ENCODE measurements around the gene THSD4.

DNA sequence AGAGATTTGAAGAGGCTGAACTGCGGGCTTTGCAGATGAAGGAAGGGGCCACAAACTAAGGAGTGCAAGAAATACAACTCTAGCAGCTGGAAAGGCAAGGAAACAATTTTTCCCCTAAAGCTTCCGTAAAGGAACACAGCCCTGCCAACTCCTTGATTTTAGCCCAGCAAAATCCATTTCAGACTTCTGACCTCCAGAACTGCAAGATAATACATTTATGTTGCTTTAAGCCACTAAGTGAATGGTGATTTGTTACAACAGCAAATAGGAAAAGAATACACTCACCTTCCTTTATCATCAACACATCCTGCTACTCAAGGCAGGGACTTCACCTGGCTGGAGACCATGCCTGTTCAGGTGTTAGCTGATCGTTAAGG is 575.8 kb downstream of the THSD4 start:
- TF ChIP-seq CTCF (IDR thresholded peaks at IDR 0.05), result no peak
- TF ChIP-seq POLR2A (IDR thresholded peaks at IDR 0.05), result no peak
- no peak for TF ChIP-seq POLR2AphosphoS5 (IDR thresholded peaks at IDR 0.05; ENCODE audit: insufficient read depth in 1 of 2, low read depth in 1 of 2)
